Loucy (cell line): ENCODE measurements around the gene TMA7B.

ENCODE experiments used
- H2AFZ ChIP-seq: fragments of 200-600 bp; sonication (generic); 2 replicates; pipeline ENCODE4 v1.6.0; 2016; ENCODE audit warnings: antibody characterized with exemption, mild to moderate bottlenecking, low read length, moderate library complexity
- H3F3A ChIP-seq: fragments of 200-600 bp; 2 replicates; pipeline ENCODE4 v1.6.0; 2016; ENCODE audit warnings: antibody characterized with exemption, low read depth, mild to moderate bottlenecking
- H3K27me3 ChIP-seq: fragments of 200-600 bp; sonication (generic); 2 replicates; pipeline ENCODE4 v1.6.1; 2014; ENCODE audit warnings: low read length, mild to moderate bottlenecking; ENCODE audit not compliant: insufficient read depth, poor library complexity, severe bottlenecking
- H3K36me3 ChIP-seq: fragments of 200-600 bp; sonication (generic); 2 replicates; pipeline ENCODE4 v1.6.1; 2016; ENCODE audit warnings: low read length; ENCODE audit not compliant: insufficient read depth
- H3K4me1 ChIP-seq: fragments of 200-600 bp; sonication (generic); 2 replicates; pipeline ENCODE4 v1.5.1; 2014; ENCODE audit warnings: low read length, mild to moderate bottlenecking; ENCODE audit not compliant: insufficient read depth, poor library complexity, severe bottlenecking
- H3K4me2 ChIP-seq: fragments of 200-600 bp; sonication (generic); 2 replicates; pipeline ENCODE4 v1.6.0; 2014; ENCODE audit warnings: antibody characterized with exemption, low read length, low read depth, mild to moderate bottlenecking; ENCODE audit not compliant: poor library complexity, severe bottlenecking
- H3K4me3 ChIP-seq: fragments of 200-600 bp; sonication (generic); 2 replicates; pipeline ENCODE4 v1.5.1; 2014; ENCODE audit warnings: low read length, mild to moderate bottlenecking, mixed read lengths; ENCODE audit not compliant: poor library complexity, severe bottlenecking
- H3K79me2 ChIP-seq: fragments of 200-600 bp; sonication (generic); 2 replicates; pipeline ENCODE4 v1.6.1; 2014; ENCODE audit warnings: low read length; ENCODE audit not compliant: insufficient read depth
- H3K9ac ChIP-seq: fragments of 200-600 bp; sonication (generic); 2 replicates; pipeline ENCODE4 v1.6.0; 2014; ENCODE audit warnings: mild to moderate bottlenecking, low read depth, low read length, moderate library complexity; ENCODE audit not compliant: poor library complexity, severe bottlenecking
- H3K9me2 ChIP-seq: fragments of 200-600 bp; sonication (generic); replicated peaks from 2 replicates; pipeline ENCODE4 v1.6.1; 2016; ENCODE audit warnings: low read depth, low read length, mixed read lengths
- H3K9me3 ChIP-seq: fragments of 200-600 bp; sonication (generic); 2 replicates; pipeline ENCODE4 v1.6.1; 2014; ENCODE audit warnings: mild to moderate bottlenecking, antibody characterized with exemption, low read length, low read depth; ENCODE audit not compliant: insufficient read depth
- H4K20me1 ChIP-seq: fragments of 200-600 bp; sonication (generic); 2 replicates; pipeline ENCODE4 v1.6.0; 2014; ENCODE audit warnings: antibody characterized with exemption, low read length, mild to moderate bottlenecking; ENCODE audit not compliant: insufficient read depth, poor library complexity, severe bottlenecking
- CTCF ChIP-seq: fragments of 200-600 bp; sonication (generic); conservative IDR thresholded peaks from 2 replicates; pipeline ENCODE4 v1.5.1; 2014; ENCODE audit warnings: mild to moderate bottlenecking, antibody characterized with exemption, low read length
- EZH2phosphoT487 ChIP-seq: fragments of 200-600 bp; IDR thresholded peaks from 2 replicates; pipeline ENCODE4 v1.6.1; 2018; ENCODE audit warnings: antibody characterized with exemption, mild to moderate bottlenecking, moderate library complexity, borderline replicate concordance

TMA7B gene

DNA sequence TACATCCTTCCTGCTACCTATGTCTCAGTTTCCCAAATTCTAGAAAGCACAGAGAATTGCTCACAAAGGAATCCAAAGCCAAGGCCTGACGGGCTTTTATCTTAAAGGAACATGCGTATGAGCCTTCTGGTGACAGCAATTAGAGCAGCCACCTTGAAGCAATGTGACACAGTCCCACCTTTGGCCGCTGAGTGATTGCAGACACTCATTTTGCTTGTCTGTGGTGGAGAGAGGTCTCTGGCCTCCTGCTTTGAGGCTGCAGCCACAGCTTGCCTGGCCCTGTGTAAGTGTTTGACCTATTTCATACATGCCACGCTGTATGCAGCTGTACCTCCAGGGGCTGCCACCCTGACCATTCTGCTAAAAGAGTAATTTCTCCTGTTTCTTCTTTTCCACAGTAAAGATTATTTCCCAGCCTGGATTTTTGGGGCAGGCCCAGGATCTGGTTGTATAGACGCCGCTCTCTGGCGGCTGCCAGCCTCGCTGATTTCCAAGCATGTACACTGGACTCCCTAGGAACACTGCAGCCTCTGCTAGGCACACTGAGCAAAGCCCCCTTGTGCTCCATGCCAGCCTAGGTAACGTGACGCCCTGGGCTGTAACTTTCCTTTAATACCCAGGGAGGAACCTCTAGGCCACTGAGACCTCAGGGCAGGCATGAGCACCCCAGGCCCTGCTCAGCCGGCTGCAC, 1.1 kb upstream of the TMA7B start:
- Histone ChIP-seq H3K4me2 (peak overlapping the region; percentile 76), H3K9ac (peak overlapping the region; percentile 72), H3K4me3 (no peak overlapping the region), H3K36me3 (peaks cover 59% of the 10 kb centered on the region; the same call in 1 of the 2 replicates), H3F3A (peaks cover 22% of the 10 kb centered on the region), H3K4me1 (peaks cover 90% of the 10 kb centered on the region), H3K9me3 (no peaks in the 10 kb centered on the region), H4K20me1 (no peaks in the 10 kb centered on the region), H3K9me2 (no peaks in the 10 kb centered on the region), H2AFZ (no peak overlapping the region), H3K27me3 (no peaks in the 10 kb centered on the region), H3K79me2 (peaks cover 52% of the 10 kb centered on the region)
- TF ChIP-seq EZH2phosphoT487, result no peak
- no peak for TF ChIP-seq CTCF

- no peaks in the 10 kb centered on the region for H3K27me3 ChIP-seq
- no peaks in the 10 kb centered on the region for H3K9me3 ChIP-seq
- H3K79me2 ChIP-seq, result peaks cover 32% of the 10 kb centered on the region; the same call in 1 of the 2 replicates
- H2AFZ ChIP-seq, result no peak overlapping the region
- H3F3A ChIP-seq, result peaks cover 22% of the 10 kb centered on the region
- H3K36me3 ChIP-seq, result peaks cover 62% of the 10 kb centered on the region; the same call in 1 of the 2 replicates
- H3K4me2 ChIP-seq, result peak overlapping the region; percentile 77
- TF ChIP-seq EZH2phosphoT487 (no peak), CTCF (no peak)
- peaks cover 70% of the 10 kb centered on the region for H3K4me1 ChIP-seq
- H4K20me1 ChIP-seq, result no peaks in the 10 kb centered on the region
- H3K9ac ChIP-seq, result peak overlapping the region; percentile 72
- H3K4me3 ChIP-seq, result peak overlapping the region; percentile 57
- no peaks in the 10 kb centered on the region for H3K9me2 ChIP-seq
Observed at GRCh38 chr22:39960791-39961746, 872 bp downstream of the TMA7B start.

- H2AFZ ChIP-seq, result no peak overlapping the region
- H3F3A ChIP-seq, result peaks cover 20% of the 10 kb centered on the region
- H3K9ac ChIP-seq, result peak overlapping the region; percentile 70
- H3K79me2 ChIP-seq, result peaks cover 32% of the 10 kb centered on the region; the same call in 1 of the 2 replicates
- H3K36me3 ChIP-seq, result peaks cover 71% of the 10 kb centered on the region; the same call in 1 of the 2 replicates
- H4K20me1 ChIP-seq, result no peaks in the 10 kb centered on the region
- no peak for TF ChIP-seq EZH2phosphoT487
- TF ChIP-seq CTCF, result no peak
- H3K4me3 ChIP-seq, result peak overlapping the region; percentile 57
- H3K4me2 ChIP-seq, result peak overlapping the region; percentile 77
- H3K9me2 ChIP-seq, result no peaks in the 10 kb centered on the region
- no peaks in the 10 kb centered on the region for H3K9me3 ChIP-seq
- peaks cover 62% of the 10 kb centered on the region for H3K4me1 ChIP-seq
- no peaks in the 10 kb centered on the region for H3K27me3 ChIP-seq
Observed at GRCh38 chr22:39962071-39962470, 1.9 kb downstream of the TMA7B start.
